ENCODE measurements around the gene PODN.
A peak's percentile ranks its signal among the peaks of the same experiment; 100 is the strongest.

Gene PODN, protein sequence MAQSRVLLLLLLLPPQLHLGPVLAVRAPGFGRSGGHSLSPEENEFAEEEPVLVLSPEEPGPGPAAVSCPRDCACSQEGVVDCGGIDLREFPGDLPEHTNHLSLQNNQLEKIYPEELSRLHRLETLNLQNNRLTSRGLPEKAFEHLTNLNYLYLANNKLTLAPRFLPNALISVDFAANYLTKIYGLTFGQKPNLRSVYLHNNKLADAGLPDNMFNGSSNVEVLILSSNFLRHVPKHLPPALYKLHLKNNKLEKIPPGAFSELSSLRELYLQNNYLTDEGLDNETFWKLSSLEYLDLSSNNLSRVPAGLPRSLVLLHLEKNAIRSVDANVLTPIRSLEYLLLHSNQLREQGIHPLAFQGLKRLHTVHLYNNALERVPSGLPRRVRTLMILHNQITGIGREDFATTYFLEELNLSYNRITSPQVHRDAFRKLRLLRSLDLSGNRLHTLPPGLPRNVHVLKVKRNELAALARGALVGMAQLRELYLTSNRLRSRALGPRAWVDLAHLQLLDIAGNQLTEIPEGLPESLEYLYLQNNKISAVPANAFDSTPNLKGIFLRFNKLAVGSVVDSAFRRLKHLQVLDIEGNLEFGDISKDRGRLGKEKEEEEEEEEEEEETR

DNA sequence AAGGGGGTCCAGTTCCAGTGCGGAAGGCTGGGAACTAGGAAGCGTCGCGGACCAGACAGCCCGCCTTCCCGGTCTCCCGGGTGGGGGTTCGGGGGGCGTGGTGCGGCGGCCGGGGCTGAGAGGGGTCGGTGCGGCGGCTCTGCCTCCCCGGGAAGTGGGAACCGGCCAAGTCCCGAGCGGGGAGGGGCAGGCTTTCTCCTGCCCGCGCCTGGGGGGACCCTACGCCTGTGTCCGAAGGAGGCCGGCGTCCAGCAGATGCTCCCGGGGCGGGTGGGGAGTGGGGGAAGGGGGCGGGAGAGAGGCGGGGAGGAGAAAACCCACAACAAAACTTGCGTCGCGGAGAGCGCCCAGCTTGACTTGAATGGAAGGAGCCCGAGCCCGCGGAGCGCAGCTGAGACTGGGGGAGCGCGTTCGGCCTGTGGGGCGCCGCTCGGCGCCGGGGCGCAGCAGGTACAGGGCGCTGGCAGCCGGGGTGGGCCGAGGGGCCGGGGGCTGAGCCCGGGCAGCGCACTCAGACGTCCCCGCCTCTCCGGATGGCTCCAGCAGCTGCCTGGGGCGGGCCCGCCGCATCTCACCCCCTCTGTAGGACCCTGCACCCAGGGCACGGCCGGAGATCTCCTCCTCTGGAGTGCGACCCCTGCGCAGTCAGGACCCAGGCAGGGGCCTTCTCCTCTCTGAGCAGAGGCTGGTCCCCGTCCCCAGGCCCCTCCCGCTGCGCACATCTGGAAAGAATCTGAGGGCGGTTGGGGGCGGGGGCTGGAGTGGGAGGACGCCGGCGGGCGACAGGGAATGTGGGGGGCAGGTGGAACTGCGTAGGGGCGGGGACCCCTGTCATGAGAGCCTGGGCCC, at the start of gene PODN:
Gene PODN, plus strand, starts transcription at position 355 of the 849 bp plus-strand sequence. CDS start 7,643 bp downstream, outside the sequence.
- DNase-seq (ENCODE audit: low read depth in 2 of 2): no peak

DNA sequence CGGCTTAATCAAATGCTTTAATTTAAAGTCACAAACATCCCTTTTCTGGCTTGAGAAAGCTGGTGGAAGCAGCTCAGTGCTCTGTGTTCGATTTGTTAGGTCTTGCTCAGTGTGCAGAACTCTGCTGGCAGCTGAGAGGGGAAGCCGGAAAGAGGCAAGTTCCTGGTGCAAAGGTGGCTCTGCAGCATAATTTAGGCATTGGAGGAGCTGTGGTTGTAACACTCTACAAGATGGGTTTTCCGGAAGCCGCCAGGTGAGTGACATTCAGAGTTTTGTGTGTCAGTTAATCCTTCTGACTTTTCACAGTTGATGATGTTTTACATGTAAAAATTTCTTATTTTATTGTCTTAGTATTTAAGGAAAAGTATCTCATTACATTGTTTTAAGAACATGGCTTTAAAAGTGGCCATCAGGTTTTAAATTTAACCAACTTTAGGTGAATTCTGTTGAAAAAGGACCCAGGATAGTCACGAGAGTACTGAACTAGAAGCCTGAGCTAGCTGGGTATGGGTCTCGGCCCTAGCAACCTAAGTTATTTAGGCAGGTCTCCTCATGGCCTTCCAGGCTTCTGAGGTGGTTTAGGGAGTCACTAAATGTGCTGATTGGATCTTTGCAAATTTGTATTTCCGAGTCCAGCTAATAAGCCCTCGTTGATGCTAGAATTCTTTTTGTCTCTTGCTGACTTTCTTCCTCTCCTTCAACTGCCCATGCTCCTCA, 47.1 kb upstream of the PODN start:
- DNase-seq (ENCODE audit: low read depth in 2 of 2): peak; percentile 65 to 66

DNA sequence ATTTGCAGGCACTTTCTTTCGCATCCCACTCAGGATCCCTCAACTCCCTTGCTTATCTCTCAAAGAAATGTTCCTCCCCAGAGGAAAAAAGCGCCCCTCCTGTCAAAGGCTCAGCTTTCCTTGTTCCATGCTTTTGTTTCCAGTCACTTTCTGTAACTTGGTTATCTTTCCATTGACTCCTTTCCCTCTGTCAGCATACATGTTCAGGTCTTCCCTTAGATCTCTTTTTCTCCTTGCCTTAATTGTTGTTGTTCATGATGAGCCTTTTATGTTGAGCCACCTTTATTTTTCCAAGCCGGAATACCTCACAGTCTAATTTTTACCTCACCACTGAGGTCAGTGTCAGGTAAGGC, 46.5 kb upstream of the PODN start:
- no peak for DNase-seq (ENCODE audit: low read depth in 2 of 2)

DNA sequence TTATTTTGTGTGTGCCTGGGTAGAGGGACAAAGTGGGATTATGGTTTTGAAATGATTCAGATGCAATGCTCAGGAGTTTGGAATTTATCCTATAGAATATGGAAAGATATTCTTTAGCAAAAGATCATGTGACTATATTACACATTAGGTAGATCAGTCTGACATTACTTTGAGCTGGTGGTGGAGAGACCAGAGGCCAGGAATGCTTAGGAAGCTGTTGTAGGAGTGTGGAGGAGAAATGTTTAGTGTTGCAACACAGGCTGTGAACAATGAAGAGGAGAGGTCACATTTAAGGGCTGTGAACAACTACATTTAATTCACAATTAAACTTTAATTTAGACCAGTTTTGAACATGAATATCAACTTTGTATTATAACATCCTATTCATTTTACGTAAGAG, 45.3 kb upstream of the PODN start:
- DNase-seq (ENCODE audit: low read depth in 2 of 2): no peak

DNA sequence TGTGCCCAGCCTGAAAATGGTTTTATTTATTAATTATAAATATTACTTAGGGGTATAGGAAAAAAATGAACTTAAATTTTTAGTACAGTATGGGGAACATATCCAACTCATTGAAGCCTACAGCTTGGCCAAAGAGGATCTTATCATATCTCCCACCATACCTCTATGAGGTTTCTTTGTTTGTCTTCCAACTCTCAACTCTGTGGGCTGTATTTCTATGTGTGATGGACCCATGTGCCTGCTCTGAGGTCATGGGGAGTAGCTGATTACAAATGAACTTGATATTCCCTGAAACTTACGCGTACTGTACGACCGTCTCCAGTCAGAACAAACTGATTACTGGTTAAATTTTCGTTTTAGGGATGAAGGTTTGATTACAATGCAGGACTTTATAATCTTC, 41.4 kb upstream of the PODN start:
- no peak for DNase-seq (ENCODE audit: low read depth in 2 of 2)

DNA sequence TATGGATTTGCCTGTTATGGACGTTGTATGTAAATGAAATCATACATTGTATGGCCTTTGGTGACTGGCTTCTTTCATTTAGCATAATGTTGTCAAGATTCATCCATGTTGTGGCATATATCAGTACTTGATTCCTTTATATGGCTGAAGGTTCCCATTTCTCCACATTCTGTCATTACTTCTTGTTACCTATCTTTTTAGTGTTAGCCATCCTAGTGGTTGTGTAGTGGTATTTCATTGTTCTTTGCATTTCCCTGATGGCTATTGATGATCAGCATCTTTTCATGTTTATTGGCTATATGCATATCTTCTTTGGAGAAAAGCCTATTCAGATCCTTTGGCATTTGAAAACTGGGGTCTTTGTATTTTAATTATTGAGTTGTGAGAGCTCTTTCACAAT, 39.8 kb upstream of the PODN start:
- no peak for DNase-seq (ENCODE audit: low read depth in 2 of 2)

DNA sequence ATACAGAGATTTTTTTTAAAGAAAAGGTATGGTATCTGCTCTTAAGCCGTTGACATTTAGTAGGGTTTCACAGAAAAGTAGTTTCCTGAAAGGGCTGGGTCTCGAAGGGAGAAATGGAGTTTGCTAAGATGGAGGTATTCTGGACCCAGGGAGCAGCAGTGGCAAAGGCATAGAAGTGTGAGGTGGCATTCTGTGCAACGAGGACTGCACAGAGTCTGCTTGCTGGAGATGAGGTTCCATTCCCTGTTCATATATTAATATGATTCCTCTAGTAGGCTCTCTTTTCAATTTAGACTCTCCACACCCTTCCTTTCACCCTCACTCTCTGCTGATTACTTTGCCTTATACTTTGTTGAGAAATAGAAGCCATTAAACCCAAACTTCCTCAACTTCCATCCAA, 38.5 kb upstream of the PODN start:
- no peak for DNase-seq (ENCODE audit: low read depth in 2 of 2)

DNA sequence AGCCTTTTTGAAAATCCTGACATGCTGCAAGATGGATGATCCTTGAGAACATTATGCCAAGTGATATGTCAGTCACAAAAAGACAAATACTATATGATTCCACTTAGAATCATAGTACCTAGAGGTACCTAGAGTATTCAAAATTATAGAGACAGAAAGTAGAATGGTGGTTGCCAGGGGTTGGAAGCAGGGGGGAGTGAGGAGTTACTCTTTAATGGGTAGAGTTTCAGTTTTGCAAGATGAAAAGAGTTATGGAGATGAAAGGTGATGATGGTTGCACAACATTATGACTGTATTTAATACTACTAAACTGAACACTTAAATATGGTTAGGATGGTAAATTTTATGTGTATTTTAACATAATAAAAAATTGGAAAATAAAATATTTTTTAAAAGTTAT, 37.9 kb upstream of the PODN start:
- no peak for DNase-seq (ENCODE audit: low read depth in 2 of 2)

DNA sequence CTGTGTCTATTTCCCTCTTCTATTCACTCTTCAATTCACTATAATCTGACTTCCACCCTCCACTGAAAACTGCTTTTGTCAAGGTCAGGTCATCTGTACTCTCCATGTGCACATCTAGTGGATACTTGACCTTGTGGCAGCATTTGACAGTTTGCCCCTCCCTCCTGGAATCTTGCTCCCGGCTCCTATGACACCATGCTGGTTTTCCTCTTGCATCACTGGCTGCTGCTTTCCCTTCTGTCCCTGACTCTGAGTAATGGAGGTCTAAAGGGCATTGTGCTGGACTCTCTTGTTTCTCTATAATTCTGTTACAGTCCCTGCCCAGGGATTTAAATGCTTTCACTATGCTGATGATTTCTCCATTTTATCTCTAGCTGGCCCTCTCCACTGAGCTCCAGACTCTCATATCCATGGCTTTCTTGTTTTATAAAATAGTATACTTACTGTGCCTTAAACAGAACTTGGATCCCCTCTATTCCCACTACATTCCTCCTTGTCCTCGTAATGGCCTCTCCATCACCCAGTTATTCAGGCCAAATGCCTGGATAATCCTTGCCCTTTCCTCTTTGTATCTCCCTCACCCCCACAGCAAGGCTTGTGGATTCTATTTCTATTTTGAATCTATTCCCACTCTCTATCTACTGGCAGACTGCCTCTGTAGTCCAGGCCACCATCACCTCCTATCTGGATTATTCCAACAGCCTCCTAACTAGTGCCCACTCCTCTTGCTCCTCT, 36.8 kb upstream of the PODN start:
- no peak for DNase-seq (ENCODE audit: low read depth in 2 of 2)

DNA sequence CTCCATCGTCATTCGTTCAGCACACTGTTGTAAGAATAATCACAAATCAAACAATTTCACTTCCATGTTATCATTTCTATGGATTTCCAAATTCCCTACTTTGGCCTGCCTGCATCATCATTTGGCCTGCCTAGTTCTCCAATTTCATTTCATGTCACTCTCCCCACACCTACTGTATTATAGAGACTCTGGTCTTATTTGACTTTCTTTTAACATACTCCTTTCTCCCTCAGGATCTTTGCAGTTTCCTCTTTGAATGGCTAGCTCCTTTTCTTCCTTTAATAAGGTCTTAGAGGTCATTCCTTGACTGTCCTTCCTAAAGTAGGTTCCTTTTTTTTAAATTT, 36.3 kb upstream of the PODN start:
- no peak for DNase-seq (ENCODE audit: low read depth in 2 of 2)

DNA sequence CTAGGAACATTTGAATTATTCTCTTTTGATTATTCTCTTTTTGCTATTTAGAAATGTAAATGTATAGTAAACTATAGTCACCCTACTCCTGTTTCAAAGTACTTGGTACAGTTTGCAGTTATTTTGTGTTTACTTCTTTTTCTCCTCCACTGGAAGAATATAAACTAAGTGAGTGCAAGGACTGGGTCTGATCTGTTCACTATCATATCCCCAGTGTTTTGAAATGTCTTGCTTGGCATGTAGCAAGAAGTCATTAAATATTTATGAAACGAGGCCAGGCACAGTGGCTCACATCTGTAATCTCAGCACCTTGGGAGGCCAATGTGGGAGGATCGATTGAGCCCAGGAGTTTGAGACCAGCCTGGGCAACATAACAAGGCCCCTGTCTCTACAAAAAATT, 35.8 kb upstream of the PODN start:
- DNase-seq (ENCODE audit: low read depth in 2 of 2): no peak

DNA sequence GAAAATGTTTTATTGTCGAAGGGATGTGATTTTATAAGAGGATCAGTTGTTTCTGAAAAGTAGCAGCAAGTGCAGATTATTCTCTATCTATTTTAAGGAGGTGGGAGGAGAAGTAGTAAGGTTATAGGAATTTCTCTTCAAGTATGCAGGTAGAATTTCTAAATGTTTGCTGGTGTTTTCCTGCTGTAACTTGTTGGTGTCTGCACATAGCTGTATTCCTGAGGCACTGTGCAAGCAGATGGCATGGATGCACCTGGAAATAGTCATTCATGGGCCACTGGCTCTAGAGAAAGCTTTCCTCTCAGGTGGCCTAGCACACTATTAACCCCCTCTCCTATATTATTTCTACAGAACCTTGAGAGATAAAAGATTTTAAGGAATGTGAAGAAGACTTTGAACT, 30.3 kb upstream of the PODN start:
- DNase-seq (ENCODE audit: low read depth in 2 of 2): no peak

DNA sequence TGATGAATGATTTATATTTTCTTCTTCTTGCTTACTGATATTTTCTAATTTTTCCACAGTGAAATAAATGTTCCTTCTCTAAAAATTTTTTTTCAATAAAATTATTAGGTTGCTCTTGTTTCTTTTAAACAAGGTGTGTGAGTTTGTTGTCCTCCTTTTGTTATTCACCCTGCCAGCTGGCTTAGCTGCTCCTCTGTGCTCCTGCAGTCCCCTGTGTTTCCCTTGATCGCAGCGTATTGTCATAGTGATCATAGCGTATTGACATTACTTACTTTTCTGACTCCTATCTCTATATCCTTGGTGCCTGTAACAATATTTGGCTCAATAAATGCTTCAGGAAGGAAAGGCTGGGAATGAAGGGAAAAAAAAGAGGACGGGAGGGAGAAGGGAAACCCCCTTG, 24.9 kb upstream of the PODN start:
- no peak for DNase-seq (ENCODE audit: low read depth in 2 of 2)

DNA sequence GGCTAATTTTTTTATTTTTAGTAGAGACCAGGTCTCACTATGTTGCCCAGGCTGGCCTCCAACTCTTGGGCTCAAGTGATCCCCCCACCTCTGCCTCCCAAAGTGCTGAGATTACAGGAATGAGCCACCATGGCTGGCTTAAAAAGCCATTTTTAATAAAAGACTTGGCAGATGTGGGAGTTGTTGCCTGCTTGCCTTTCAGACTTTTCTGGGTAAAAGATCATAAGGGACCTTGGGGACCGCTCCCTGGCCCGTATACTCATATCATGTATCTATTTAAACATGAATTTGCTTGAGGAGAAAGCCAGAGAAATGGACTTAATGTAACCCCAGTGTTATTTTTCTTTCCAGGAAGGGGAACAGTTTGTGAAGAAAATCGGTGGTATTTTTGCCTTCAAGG, 23.4 kb upstream of the PODN start:
- no peak for DNase-seq (ENCODE audit: low read depth in 2 of 2)

DNA sequence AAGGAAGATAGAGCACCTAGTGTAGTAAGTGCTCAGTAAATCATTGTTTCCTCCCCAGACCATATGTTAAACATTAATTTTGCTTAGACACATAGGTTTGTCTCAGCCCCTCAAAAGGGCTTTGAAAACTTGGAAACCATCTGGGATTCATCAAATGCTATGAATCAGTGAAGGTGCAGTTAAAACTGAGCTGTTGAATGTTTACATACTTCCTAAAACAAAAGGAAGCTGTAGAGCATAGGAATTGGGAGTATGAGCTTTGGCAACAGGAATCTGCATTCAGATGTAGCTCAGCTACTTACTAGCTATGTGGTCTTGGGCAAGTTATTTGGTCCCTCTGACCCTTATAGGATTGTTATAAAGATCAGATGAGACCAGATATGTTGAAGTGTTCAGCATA, 18.7 kb upstream of the PODN start:
- DNase-seq (ENCODE audit: low read depth in 2 of 2): peak; percentile 82 to 83

DNA sequence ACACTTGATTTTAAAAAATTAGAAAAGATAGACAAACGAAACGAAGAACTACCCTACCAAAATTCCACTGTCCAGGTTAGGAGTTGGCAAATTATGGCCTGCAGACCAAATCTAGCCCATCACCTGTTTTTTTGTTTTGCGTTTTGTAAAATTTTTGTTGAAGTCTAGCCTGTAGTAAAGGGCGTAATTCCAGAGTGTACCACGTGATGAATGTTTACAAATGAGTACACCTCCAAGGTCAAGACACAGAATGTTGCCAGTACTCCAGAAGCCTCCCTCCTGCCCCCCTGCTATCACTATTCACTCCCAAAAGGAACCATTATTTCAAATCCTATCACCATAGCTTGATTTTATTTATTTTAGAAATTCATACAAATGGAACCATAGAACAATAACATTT, 17.1 kb upstream of the PODN start:
- DNase-seq (ENCODE audit: low read depth in 2 of 2): no peak

DNA sequence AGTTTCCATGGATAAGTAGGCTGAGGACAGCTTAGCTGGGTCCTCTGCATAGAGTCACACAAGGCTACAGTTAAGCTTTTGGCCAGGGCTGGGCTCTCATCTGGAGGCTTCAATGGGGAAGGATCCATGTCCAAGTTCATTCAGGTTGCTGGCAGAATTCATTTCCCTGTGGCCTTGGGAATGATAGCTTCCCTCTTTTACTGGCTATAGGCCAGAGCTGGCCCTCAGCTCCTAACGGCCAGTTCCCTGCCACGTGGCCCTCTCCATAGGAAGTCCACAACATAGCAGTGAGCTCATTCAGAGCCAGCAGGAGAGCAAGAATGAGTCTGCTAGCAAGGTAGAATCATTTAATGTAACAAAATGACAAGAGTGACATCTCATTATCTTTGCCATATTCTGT, 15.1 kb upstream of the PODN start:
- DNase-seq (ENCODE audit: low read depth in 2 of 2): no peak

DNA sequence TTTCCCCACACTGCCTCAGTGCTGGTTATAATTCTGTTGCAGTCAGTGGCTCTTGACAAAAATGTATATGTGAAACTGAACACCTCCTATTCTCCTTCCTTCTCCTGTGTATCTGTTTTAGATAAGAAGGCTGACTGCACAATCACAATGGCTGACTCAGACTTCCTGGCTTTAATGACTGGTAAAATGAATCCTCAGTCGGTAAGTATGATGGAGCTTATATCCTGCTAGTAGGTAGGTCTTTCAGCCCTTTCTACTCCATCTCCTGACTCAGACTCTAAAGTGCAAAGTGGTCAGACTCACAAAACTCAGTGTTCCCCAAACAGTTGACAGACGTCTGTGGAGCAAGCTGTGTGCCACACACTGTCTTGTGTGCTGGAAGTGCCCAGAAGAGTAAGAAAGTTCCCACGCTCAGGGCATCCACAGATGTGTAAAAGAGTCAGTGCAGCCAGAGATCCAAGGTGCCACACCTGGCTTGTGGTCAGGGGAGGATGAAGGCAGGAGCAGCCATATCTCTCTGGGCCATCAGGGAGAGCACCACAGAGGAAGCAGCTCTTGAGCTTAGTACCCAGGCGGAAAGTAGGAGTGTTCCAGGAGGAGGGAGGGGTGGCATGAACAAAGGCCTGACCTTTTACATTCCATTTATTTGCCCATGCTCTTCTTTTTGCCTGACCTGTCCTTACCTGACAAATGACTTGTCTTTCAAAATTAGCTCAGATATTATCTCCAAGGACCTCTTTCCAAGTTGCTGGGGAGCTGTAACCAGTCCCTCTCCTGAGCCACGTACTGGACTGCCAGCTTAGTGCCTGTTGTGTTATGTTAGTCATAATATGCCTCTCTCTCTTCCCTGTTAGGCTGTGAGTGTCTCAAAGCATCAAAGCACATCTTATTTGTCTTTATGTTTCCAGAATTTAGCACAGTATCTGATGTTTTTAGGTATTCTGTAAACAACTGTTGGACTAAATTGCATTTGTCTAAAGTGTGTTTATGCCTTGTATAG, 14.0 kb upstream of the PODN start:
- DNase-seq (ENCODE audit: low read depth in 2 of 2): no peak

DNA sequence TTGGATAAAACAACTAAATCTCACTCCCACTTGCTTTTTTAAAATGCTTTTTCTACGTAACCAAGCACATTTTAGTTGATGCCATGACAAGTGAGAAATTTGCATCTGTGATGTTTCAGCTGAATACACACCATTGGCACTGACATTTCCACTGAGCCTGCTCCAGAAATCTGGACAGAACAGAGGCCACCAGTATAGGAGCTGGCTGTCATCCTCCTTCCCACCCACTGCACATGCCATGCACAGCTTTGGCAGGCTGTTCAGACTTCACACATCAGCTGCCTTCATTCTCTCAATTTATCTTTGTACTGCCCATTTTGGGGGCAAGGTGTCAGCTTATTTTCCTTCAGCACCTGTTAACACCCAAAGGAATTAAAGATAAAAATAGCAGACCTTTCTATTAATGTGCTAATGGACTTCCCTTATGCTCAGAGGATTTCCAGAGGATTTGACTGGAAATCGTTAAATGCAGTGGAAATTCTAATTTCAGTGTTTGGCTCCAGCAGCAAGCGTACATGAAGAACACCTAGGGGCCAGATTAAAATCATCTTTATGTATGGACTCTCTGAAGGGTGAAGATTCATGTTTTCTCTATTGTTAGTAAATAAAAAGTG, 12.9 kb upstream of the PODN start:
- no peak for DNase-seq (ENCODE audit: low read depth in 2 of 2)

DNA sequence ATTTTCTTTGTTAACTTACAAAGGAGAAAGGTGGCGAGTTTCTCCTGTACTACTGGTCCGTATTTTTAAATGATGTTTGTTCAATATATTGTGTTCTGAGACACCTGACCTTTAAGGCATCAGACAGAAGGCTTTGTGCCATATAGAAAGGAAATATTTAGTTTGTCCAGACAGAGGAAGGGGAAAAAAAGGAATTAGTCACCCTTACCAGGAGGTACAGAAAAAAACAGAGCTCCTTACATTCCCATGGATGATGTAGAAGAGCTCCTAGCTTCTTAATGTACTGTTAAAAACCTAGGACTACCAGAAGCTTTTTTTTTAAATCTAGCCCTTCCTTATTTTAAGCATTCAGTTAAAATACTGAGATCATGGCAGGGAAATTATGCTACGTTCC, 12.4 kb upstream of the PODN start:
- DNase-seq (ENCODE audit: low read depth in 2 of 2): no peak

Measured in fibroblast of skin of left biceps (primary cell).